ENCODE data around the gene LSAMP.

DNA sequence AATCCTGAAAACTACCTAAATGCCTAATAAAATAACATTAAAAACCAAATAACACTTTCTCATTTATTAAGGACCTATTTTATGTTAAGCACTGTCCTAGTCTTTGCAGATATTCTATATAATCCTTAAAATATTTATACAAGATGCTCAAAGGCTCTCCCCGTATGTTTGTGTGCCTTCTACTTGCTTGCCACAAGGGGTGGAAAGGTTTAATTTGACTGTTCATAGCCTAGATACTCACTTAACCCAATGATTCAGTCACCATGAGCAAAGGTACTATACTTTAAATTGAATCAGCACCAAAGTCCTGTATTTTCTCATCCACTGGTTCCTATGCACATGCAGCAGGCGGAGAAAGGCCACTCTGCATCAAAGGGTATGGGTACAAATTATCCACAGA is 32.0 kb downstream of the LSAMP start:
- TF ChIP-seq, protein P1, sequence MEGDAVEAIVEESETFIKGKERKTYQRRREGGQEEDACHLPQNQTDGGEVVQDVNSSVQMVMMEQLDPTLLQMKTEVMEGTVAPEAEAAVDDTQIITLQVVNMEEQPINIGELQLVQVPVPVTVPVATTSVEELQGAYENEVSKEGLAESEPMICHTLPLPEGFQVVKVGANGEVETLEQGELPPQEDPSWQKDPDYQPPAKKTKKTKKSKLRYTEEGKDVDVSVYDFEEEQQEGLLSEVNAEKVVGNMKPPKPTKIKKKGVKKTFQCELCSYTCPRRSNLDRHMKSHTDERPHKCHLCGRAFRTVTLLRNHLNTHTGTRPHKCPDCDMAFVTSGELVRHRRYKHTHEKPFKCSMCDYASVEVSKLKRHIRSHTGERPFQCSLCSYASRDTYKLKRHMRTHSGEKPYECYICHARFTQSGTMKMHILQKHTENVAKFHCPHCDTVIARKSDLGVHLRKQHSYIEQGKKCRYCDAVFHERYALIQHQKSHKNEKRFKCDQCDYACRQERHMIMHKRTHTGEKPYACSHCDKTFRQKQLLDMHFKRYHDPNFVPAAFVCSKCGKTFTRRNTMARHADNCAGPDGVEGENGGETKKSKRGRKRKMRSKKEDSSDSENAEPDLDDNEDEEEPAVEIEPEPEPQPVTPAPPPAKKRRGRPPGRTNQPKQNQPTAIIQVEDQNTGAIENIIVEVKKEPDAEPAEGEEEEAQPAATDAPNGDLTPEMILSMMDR (IDR thresholded peaks at IDR 0.05; ENCODE audit: borderline replicate concordance, extremely low read depth, low read length, poor library complexity, severe bottlenecking): no peak
- TF ChIP-seq EZH2 (IDR thresholded peaks at IDR 0.05; ENCODE audit: borderline replicate concordance, low read depth, low read length, severe bottlenecking): no peak

All from DND-41 (cell line).